Adipocyte (in vitro differentiated cells): ENCODE results near the gene PSMG3.
"Not testable (repeated sequence)": the region's sequence is repeated elsewhere in the genome, so short reads cannot be mapped to it uniquely, and the experiment has no call there.

Experiments
- DNase-seq: peaks from one replicate; pipeline ENCODE4 v3.0.0-alpha.2; 2015; ENCODE audit warnings: low read depth
- H3K27me3 ChIP-seq: replicated peaks from 2 replicates; pipeline ENCODE4 v1.7.0; 2013; ENCODE audit warnings: mild to moderate bottlenecking, low read length, moderate library complexity; ENCODE audit not compliant: control insufficient read depth, insufficient read depth
- H3K36me3 ChIP-seq: 2 replicates; pipeline ENCODE4 v1.7.0; 2013; ENCODE audit warnings: low read length, mild to moderate bottlenecking, moderate library complexity; ENCODE audit not compliant: control insufficient read depth, insufficient read depth, severe bottlenecking
- H3K4me1 ChIP-seq: 2 replicates; pipeline ENCODE4 v1.7.0; 2013; ENCODE audit warnings: mild to moderate bottlenecking, low read length, moderate library complexity; ENCODE audit not compliant: control insufficient read depth, insufficient read depth
- H3K4me3 ChIP-seq: 2 replicates; pipeline ENCODE4 v1.7.0; 2013; ENCODE audit warnings: mild to moderate bottlenecking, low read length, moderate library complexity
- H3K9ac ChIP-seq: 2 replicates; pipeline ENCODE4 v1.7.0; 2013; ENCODE audit warnings: mild to moderate bottlenecking, low read length, moderate library complexity
- H3K9me3 ChIP-seq: 2 replicates; pipeline ENCODE4 v1.7.0; 2013; ENCODE audit warnings: mild to moderate bottlenecking, low read length, moderate library complexity; ENCODE audit not compliant: control insufficient read depth

Gene PSMG3

DNA sequence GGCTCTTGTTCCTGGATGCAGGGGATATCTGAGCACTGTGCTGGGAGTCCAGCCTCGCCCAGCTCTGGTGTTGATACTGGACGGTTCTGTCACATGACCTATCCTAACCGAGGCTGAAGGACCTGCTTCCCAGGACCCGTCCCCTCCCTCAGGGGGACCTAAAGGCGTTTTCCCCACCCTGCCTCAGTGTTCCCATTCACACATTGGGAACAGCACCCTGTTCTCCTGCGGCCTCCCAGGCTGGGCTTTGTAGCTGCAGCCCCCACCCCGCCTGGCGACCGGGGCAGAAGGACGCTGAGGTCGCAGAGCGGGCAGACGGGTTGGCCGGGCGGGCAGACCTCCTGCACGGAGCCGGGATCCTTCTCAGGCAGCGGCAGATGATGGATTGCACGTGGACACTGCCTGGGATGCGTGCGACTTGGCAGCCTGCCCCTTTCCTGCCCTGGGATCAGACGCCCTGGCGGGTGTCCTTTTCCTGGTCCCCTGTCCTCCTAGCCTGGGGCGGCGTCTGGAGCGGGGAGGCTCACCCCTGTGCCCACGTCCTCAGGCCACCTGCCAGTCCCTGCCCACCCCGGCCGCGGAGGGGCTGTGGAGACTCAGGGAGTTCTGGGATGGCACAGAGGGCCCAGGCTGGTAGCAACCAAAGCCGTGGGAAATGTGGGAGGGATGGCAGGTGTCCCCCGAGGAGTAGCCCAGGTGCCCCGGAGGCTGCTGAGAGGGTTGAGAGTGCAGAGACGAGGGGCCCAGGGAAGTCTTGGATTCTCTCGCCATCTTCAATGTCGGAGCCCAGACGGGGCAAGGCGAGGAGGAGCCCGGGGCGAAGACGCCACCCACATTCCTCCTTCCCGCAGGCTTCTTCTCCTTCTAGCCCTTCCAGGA lies 17.2 kb upstream of the PSMG3 start:
- Histone ChIP-seq H3K27me3 (peaks cover 53% of the 10 kb centered on the region), H3K9ac (no peak overlapping the region), H3K4me1 (no peaks in the 10 kb centered on the region), H3K4me3 (no peak overlapping the region), H3K36me3 (no peaks in the 10 kb centered on the region), H3K9me3 (peaks cover 12% of the 10 kb centered on the region)
- no peak for DNase-seq

DNA sequence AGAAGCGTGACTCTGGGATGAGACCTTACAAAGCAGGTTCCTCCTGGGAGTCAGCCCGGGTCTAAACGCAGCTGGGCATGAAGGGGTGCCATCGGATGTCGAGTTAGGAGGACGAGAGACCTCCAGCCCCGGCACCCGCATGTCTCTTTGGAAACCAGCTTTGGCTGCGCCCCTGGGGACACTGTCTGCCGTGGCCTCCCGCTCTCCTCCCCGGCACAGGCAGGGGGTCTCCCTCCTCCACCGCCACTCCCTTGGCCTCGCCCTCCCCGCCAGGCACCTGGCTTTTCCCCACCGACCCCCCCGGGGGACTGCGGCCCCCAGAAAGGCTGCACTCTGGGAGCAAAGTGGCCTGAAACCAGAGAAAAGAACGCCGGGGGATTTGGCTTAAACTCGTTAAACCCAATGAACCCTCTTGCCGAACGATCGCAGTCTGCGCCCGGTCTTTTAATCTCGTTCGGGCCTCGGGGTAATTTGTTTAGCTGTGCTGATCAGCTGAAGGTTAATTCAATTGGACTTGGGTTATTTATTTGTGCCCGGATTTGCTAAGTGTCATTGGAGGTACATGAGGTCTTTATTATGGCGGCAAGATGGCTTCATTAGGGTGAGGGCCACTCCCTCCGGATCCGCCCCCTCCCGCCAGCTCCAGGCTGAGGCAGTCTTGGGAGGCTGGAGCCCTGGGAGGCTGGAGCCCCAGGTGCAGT lies 16.4 kb upstream of the PSMG3 start:
- no peak for DNase-seq
- Histone ChIP-seq H3K4me3 (no peak overlapping the region), H3K9me3 (peaks cover 12% of the 10 kb centered on the region), H3K9ac (no peak overlapping the region), H3K4me1 (no peaks in the 10 kb centered on the region), H3K36me3 (no peaks in the 10 kb centered on the region), H3K27me3 (peaks cover 45% of the 10 kb centered on the region)

- DNase-seq: no peak
- no peak overlapping the region for H3K9ac ChIP-seq
- no peaks in the 10 kb centered on the region for H3K36me3 ChIP-seq
- H3K27me3 ChIP-seq: peaks cover 36% of the 10 kb centered on the region
- peaks cover 12% of the 10 kb centered on the region for H3K9me3 ChIP-seq
- H3K4me1 ChIP-seq: no peaks in the 10 kb centered on the region
- H3K4me3 ChIP-seq: no peak overlapping the region
Observed at GRCh38 chr7:1585142-1585981, 15.5 kb upstream of the PSMG3 start.

DNA sequence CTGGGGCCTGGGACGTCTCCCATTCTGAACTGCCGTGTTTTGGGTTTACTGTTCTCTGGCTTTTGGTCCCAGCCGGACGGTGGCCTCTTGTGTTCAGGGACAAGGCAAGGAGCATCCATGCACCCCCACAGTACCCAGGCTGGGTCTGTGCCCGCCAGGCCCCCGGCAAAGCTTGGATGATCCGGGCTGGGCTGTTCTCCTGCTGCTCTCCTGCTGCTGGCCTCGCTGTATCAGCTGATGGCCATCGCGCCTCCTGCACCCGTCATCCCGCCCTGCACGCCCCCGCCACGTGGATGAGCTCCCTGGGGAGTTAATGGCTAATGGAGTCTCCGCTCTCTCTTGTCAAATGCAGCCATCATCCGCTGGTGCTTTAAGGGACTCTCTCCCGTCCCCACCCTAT lies 14.9 kb upstream of the PSMG3 start:
- Histone ChIP-seq H3K27me3 (peaks cover 32% of the 10 kb centered on the region), H3K36me3 (no peaks in the 10 kb centered on the region), H3K4me1 (no peaks in the 10 kb centered on the region), H3K9me3 (peaks cover 12% of the 10 kb centered on the region), H3K9ac (no peak overlapping the region), H3K4me3 (no peak overlapping the region)
- DNase-seq: no peak

GRCh38 chr7:1583241-1583930 lies 13.6 kb upstream of the PSMG3 start:
- H3K4me3 ChIP-seq, H3K9ac ChIP-seq, H3K4me1 ChIP-seq, DNase-seq, H3K9me3 ChIP-seq, H3K36me3 ChIP-seq: not testable (repeated sequence)
- peaks cover 20% of the 10 kb centered on the region for H3K27me3 ChIP-seq

GRCh38 chr7:1580422-1581030 lies 10.7 kb upstream of the PSMG3 start:
- H3K9ac ChIP-seq: no peak overlapping the region
- no peaks in the 10 kb centered on the region for H3K4me1 ChIP-seq
- no peak for DNase-seq
- H3K36me3 ChIP-seq: no peaks in the 10 kb centered on the region
- no peak overlapping the region for H3K4me3 ChIP-seq
- H3K27me3 ChIP-seq: no peaks in the 10 kb centered on the region
- no peaks in the 10 kb centered on the region for H3K9me3 ChIP-seq

DNA sequence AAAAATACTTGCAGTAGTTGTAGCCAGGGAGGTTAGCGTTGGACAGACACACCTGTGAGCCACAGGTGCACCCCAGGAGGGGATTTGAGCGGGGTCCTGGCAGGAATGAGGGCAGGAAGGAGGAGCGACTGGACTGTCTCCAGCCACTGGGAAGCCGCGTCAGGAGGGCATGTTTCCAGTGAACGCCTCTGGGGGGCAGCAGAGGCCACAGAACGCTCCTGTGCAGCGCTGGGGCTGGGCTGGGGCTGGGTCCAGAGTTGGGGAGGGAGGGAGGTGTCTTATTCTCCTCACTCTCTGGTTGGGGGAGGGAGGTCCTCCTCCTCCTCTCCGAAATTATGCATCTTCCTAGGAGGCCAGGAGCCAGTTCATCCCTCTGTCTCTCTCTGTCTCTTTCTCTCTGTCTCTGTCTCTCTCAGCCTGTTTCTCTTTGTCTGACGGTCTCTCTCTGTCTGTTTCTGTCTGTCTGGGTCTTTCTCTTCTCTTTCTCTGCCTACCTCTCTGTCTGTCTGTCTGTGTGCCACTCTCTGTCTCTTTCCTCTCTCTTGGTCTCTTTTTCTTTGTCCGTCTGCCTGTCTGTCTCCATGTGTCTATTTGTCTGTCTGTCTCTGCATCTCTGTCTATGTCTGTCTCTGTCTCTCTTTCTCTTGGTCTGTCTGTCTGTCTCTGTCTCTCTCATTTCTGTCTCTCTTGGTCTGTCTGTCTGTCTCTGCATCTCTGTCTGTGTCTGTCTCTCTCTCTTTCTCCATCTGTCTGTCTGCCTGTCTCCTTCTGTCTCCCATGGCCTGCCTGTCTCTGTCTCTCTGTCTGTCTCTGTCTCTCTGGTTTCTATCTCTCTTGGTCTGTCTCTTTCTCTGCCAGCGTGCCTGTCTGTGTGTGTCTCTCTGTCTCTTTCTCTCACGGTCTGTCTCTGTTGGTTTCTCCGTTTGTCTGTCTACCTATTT lies 9.9 kb upstream of the PSMG3 start:
- Histone ChIP-seq H3K4me3 (no peak overlapping the region), H3K9ac (no peak overlapping the region), H3K9me3 (no peaks in the 10 kb centered on the region), H3K4me1 (no peaks in the 10 kb centered on the region), H3K27me3 (no peaks in the 10 kb centered on the region), H3K36me3 (no peaks in the 10 kb centered on the region)
- peak; percentile 89 for DNase-seq

- Histone ChIP-seq H3K4me3 (no peak overlapping the region), H3K9ac (no peak overlapping the region), H3K27me3 (no peaks in the 10 kb centered on the region), H3K4me1 (no peaks in the 10 kb centered on the region), H3K36me3 (no peaks in the 10 kb centered on the region), H3K9me3 (no peaks in the 10 kb centered on the region)
- no peak for DNase-seq
Observed at GRCh38 chr7:1578513-1578912, 8.7 kb upstream of the PSMG3 start.

DNA sequence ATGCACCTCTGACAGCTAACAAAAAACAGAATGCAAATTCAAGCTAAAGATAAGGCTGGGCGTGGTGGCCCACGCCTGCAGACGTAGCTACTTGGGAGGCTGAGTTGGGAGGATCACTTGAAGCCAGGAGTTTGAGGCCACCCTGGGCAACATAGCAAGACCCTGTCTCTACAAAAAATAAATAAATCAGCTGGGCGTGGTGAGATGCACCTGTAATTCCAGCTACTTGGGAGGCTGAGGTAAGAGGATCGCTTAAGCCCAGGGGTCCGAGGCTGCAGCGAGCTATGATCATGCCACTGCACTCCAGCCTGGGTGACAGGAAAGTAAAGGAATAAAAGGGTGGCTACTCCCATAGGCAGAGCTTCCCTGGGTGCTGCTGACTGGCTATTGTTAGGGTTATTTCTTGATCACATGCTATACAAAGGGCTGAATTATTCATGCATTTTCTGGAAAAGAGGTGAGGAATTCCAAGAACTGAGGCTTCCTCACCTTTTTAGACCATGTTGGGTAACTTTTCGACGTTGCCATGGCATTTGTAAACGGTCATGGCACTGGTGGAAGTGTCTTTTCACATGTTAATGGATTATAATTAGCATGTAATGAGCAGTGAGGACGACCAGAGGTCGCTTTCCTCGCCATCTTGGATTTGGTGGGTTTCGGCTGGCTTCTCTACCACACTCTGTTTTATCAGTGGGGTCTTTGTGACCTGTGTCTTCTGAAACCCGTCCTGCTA lies 6.9 kb upstream of the PSMG3 start:
- Histone ChIP-seq H3K36me3 (no peaks in the 10 kb centered on the region), H3K4me1 (peaks cover 6% of the 10 kb centered on the region), H3K4me3 (no peak overlapping the region), H3K27me3 (no peaks in the 10 kb centered on the region), H3K9ac (no peak overlapping the region), H3K9me3 (no peaks in the 10 kb centered on the region)
- no peak for DNase-seq
